ENCODE measurements around the gene AUTS2.
A peak's percentile ranks its signal among the peaks of the same experiment; 100 is the strongest.

Gene AUTS2

DNA sequence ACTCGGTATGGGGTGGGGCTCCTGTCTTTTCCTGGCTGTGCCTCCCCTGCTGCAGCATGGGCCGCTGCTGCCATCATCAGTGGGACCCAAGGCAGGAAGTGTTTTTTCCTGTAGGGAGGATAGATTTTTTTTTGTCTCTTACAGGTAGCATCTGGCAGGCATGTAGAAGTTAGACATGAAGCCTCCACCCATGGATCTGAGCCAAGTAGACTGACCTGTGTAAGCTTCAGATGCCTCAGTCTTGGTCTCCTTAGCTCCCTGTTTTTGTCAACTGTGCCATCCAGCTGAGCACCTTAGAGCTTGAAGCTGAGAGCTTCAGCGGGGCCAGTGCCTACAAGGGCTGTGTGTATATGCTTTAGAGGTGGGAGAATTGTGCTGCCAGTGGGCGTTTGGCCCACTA, 93.5 kb downstream of the AUTS2 start:
- no peak for DNase-seq

DNA sequence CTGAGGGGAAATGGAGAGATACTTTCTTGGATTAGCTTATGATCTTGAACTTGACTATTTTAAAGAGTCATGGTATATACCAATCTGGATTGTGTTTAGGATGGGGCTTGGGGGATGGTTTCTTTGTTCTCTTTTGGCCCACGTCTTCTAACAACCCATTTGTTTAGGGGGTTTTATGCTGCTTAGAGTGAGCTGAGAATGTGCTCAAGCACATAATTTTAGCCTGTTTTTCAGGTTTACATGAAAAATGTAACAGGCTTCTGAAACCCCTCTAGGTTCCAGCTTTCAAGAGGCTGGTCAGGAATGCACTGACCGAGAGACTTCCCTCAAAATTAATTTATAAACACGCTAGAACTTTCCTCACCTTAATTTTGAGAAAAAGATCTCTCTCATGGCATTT, 94.3 kb downstream of the AUTS2 start:
- no peak for DNase-seq

DNA sequence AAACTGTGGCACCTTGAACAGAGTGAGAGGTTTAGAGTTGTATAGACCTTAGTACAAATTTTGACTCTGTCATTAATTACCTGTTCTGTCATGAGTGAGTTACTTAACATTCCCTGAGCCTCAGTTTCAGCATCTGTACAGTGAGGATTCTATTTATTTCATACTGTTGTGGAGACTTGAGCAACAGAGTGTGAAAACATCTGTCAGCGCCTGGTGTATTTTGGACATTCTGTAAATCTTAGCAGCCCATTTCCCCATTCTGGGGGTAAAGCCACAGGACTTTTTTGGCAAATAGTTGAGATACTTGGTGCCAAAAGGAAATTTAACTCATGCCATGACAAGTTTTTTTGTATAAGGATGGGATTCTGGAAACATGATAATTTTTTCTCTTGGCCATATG, 94.8 kb downstream of the AUTS2 start:
- no peak for DNase-seq

DNA sequence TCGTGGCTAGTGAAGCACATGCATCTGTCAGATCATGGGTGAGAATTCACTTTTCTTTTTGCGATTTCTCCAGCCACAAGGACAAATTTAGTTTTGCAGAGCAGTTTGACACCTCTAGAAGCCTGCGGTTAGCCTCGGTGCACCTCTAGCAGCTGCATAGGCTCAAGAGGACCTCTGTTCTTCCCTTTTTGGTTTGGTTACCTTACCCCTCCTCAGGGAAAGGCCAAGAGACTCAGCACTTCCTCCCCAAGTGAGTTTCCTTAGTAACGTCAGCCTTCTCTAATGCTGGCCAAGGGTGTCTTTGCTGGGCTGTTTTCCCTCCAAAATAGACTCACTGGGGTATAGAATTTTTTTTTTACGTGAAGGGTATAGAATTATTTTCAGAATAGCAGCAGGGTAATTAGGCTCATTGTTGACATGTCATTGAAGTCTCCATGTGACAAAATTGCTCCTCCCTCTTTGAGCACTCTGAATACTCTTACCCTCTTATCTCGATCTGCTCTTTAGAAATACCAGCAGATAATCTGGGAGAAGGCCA, 97.8 kb downstream of the AUTS2 start:
- peak; percentile 4 for DNase-seq

DNA sequence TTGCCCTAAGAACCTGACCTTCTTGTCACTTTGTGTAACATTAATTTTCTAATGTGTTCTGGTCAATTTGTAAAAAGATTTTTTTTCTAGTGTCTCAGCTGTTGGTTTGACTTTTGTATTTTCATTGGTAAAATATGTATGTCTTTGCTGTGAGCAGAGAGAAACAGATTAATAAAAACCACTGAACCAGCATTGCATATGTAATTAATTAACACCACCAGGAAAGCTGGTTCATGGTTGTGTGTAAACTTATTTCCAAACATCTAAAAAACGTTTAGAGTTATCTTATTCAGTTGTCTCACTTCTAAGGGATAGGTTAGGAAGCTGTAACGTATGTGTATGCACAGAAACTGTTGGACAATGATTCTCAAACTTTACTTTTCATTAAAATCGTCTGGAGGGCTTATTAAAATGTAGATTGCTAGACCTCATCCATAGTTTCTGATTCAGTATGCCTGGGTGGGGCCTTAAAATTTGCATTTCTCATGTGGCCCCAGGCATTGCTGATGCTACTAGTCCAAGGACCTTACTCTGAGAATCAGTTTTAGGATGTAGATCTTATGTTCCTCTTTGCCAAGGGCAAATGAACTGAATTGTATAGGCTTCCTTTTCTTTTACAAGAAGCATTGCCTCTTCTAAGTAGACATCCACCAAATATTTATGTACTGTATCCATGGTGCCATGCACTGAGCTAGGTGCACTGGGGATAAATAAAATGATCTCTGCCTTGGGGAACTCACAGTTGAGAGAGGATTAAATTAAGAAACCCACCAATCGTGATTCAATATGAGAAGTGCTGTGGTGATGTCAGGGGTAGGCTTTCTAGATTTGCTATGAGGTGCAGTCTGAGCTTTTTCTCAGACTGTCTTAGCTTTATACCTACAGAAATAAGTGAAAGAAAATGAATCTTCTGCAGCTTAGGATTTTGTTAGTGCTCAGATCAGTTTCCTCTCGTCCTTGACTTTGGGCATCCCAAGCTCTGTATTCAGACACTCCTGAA, 98.7 kb downstream of the AUTS2 start:
- DNase-seq = no peak

DNA sequence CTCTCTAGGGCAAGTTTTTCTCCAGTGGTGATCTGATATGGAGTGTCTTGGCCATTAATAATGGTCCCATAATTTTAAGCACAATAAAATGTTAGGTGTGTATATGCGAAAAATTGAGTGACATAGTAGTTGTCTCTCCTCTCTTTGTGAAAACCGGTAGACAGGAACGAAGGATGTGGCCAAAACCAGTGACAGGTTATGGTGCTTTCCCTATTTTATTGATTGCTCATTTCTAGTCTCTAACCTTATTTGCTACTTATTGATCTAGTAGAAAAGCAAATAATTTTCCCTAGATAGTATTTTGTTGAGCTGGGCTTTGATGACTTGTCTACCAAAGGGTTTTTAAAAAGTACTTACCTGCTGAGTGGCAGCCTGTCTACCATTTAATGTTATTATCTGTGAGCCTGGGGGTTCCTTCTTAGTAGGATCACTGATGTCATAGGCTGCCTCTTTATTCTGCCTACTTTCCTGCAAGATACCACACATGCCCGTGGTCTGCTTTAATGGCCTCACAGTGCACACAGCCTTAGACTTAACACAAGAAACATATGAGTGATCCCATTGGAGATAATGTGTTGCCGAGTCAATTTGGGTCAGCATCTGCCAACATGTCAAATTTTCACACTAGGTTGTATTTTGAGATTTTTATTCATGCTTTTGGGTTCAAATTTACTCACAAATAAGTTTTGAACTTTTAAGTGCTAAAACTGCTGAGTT, 100.0 kb downstream of the AUTS2 start:
- no peak for DNase-seq

DNA sequence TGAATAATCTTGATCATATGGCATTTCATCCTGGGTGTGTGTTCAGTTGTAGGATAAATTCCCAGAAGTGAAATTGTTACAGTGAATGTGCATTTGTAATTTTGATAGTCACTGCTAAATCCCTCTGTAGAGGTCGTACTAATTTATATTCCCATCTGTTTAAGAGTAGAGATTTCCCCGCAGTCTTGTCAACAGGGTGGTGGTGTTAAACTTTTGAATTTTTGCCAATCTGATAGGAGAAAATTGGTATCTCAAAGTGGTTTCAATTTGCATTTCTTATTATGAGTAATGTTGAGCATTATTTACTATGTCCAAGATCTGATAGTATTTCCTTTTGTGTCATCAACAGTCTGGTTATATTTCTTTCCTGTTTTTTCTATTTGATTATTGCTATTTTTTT, 101.7 kb downstream of the AUTS2 start:
- DNase-seq = no peak

DNA sequence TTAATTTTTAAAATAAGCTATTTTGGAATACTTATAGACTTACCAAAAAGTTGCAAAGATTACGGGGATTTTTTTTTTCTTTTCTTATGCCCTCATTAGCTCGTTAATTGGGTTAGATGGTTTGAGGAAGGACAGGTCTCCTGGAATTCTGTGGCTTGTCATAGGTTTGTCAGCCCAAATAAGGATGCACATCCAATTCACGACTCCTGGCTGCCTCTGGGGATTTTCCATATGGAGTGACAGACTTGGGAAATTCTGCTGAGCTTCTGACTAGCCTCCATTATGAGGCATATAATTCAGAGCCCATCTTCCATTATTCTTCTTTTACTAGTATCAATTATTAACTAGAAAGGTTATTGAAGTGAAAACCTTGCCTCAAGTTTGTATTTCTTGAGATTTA, 102.1 kb downstream of the AUTS2 start:
- no peak for DNase-seq

DNA sequence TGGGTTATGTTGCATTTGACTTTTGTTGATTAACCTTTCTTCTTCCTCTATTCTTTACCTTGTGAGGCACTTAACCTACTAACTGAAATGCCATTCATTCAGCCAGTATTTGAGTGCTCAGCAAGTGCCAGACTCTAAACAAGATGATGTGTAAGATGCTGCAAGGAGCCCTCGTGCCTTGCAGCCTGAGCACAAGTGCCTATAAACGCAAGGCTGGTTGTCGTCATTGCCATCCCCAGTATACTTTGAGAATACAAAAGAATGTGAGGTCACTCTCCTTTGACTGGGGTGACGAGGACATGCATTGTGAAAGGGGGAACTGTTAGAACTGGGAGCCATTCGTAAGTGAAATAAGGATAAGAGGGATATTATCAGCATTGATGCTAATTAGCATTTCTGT, 103.0 kb downstream of the AUTS2 start:
- no peak for DNase-seq

DNA sequence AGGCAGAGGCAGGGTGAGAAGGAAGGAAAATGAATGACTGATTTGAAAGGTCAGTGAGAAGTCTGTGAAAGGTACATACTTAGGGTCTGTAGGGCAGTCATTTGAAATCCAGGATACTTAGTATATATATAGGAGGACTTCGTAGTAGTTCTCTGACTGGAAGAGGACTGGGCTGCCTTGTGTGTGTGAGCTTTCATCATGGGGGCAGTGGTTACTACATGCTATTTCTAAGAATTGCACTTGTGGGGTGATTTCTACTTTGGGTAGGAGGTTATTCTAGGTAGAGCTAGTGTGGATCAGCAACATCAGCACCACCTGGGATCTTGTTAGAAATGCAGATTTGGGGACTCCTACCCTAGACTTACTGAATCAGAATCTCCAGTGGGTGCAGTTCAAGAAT, 104.1 kb downstream of the AUTS2 start:
- no peak for DNase-seq

DNA sequence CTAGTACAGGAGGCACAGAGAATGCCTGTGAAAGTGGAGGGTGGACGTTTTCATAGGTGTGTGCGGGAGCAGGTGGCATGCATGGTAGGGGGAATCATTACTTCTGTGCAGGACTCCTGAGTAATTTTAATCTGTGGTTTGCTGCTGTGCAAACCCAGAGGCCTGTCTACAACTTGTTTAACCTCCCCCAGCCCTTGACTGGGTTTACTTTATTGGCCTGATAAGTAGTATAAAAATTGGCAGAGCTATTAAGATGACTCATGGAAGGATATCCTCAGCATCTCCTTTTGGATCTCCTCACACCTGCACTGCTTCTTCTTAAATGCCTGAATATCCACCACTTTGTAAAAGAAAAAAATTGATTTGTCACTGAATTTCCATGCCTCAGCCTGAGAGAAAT, 104.8 kb downstream of the AUTS2 start:
- DNase-seq = no peak

DNA sequence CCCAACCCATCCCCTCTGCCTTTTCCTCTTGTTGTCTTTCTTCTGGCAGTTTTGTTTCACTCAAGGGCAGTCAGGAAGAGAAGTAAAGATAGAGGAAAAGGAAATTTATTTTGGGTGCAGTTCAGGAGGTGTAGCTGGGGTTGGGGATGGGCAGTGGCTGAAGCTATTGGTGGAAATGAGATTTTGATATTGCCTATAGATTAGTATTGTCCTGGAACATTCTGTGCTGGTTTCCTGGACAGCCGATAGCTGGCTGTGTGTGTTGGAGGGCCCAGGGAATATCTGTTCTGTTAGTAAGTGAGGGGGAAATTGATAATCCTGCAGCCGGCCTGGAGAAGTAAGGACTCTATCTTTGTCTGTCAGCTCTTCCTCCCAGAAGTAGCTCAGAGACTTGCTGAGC, 107.8 kb downstream of the AUTS2 start:
- DNase-seq = no peak

DNA sequence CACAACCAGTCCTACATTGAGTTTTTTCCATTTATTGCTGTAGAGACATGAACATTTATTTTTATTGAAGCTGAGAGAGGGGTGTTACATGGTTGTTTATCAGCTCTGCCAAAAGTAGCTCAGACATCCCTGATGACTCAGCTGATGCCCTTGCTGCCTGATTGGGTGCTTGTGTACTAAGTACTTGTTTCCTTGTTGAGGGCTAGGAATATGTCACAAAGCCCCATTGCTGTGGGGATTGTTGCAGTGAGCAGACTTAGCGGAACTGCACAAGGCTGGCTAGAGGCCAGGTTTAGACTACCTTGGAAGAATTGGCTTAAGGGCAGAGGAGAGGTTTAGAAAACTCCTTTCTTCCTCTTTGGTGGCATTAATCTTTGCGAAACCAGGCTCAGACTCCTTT, 110.6 kb downstream of the AUTS2 start:
- DNase-seq = no peak

DNA sequence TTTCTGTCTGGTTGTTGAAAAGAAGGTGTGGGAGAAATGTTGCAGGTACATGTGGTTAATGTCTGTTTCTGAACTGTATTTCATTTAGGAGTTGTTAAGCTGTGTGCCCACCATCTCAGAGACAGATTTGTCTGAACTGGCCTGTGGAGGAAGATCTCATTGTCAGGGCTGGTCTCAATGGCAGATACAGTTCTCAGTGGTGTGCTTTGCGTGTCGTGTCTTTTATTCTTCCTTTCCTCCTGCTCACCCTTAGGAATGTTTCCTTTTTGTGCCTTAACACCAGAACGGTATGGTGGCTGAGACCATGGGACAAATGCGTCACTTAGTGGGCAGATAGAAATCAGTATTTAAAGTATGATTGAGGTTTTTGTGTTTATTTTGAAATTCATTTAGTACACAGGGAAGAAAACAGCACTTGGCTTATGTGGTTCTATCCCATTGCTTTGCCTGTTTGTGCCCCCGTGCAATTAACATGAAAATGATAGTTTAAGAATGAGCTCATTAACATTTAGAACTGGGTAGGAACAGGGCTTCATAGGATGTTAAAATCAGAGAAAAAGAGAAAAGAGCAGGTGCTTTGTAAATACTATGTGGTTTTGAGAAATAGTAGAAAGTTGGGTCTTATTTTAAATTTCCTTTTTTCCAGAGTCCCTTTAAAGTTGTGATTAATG, 112.6 kb downstream of the AUTS2 start:
- no peak for DNase-seq

DNA sequence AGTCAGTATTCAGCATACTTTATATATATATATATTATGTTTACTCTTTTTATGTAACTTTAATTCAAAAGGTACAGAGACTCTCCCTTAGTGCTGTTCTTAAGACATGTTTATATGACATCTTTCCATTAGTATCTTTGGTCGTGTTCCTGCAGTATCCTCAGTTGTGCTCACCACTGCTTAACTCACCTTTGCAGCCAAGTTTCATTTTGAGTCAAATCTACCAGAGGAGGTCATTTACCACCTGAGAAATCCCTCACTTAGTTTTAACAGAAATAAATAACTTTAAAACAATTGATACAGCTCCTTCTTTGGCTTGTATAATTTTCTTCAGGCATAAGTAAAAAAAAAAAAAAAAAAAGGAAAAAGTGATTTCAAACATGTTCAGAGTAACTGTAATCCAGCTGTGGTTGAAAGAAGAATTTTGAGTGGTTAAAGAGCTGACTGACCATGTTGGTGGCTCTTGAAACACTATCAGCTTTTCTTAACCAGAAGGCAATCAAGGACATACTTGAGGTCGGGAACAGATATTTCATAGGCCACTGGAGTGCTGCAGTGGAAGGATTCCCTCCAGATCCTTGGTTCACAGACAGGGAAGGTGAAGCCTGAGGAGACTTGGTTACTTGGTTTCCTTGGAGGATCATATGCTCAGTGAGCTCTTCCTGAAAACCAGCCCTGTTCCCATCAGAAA, 116.8 kb downstream of the AUTS2 start:
- DNase-seq = no peak

DNA sequence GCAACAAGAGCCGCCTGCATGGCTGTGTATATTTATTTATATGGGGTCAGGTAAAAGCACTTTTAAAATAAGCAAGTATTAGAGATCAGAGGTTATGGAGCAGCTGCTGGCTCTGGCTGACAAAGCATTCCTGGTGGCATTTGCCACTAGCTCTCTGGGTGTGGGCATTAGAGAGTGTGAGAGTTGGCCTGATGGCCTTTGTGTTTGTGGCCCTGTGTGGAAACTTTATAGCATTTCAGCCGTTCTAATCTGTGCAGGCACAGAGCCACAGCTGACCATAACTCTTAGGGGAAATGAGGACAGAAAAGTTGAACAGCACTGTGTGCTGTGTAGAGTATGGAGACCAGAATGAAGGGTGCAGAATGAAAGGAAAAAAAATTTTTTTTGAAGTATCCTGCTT, 118.9 kb downstream of the AUTS2 start:
- no peak for DNase-seq

DNA sequence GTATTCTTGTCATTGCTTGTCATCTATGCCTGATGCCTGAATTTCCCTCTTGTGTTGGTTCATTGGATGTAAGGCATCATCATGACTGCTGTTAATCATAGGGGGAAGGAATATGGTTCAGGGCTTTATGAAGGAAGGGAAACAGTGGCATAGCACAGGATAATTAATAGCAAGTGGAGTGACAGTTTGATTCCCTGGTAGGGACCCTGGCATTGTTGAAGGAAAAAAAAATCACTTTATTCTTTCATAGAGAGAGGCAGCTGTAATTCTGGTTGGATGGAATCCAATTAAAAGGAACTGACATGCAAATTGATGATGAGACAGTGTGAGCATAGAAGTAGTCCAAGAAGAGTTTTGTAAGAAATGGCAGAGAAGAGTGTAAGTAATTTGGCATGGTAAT, 121.4 kb downstream of the AUTS2 start:
- no peak for DNase-seq

DNA sequence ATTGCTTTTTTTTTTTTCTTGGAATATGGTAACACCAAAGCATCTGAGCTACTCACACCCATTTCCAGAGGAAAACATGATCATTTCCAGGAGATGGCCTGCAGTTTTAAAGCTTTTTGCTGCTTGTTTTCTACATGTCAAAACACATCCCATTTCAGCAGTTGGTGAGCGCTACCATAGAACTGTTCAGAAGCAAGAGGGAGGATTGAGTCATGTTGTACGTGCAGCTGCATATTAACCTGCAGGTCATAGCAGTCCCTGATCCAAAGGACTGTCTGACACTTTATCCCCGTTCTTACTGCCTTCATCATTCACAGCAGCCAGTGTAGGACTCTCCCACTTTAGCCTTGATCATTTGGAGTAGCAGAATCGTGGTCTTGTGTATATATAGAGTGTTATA, 124.6 kb downstream of the AUTS2 start:
- no peak for DNase-seq

DNA sequence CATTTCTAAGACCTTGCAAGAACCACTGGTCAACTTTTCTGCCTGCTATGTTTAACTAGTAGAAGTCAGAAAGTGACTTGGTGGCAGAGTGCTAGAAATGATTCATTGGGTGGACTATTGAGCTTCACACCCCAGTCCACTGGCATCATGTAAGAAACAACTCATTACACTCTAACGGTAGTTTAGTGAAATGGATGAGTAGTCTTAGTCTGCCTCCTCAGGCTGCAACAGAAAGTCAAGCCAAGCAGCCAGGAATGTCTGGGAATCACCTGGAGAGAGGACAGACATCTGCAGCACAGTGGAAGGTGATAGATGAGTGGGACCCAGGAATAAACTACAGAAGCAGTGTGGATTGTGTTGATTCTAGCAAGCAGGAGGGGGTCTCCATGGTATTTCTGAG, 125.4 kb downstream of the AUTS2 start:
- DNase-seq = no peak

DNA sequence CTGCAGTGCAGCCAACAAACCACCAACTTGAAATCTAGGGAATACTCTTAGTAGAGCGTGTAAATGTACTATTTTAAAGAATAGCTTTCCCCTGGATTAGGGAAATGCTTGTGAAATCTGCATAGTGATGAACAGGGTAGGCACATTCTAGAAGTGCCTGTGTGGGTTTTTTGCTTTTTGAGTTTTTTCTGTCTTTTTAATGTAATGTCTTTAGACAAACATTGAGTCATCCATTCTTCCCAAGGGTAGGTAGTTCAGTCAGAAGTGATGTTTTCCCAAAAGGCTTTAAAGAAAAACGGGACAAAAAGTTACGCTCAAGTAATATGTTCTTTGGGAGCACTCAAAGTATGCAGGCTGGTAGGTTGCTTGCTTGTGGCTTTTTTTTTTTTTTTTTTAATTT, 130.0 kb downstream of the AUTS2 start:
- DNase-seq = no peak

DNA sequence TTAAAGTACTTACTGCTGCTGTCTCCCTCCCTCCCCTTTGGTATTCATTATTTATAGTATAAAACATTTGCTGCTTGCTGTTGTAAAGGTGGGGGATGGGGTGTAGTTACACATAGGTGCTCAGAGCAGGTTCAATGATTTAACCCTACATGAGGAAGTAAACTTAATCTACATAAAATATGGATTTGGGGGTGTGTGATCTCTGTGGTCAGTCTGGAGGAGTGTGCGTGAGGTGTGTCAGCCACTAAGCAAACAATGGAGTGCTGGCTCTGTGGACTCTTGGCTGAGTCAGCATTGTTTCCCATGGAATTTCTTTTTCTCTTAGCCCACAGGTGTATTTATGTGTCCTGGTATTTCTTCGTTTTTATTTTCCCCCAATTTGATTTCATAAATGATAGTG, 133.9 kb downstream of the AUTS2 start:
- DNase-seq = no peak

DNA sequence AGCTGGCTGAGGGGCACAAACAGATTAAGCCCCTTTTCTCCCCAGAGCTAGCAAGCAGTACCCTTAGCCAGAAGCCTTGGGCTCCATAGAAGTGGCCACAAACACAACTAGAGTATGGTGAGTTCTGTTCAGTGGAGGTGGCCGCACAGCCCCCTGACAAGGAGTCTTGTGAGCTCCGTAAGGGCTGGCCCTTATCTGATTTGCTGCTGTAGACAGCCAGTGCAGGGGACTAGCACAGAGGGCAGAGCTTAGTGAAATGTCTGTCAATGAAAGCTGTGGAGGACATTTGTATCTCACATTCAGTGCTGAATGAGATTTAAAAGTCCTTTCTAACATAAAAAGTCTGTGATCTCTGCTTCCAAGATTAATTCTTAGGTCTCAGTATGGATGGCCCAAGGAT, 137.3 kb downstream of the AUTS2 start:
- DNase-seq = no peak

All from CD4-positive, alpha-beta T cell treated with Interleukin-1 beta for 1 hour (primary cell).